CD4-positive, alpha-beta memory T cell (primary cell): ENCODE data around the gene INSYN1. TPM values are rescaled to one million over a fixed set of nuclear protein-coding genes. Genes with fewer than 3 reads are reported as not detected.

Source experiments
- CTCF ChIA-PET: fragments of 350-600 bp; sonication (Branson Sonifier 250); formaldehyde crosslinking; loops from one replicate; lab custom pipeline; 2021; ENCODE audit warnings: inconsistent platforms; ENCODE audit not compliant: partially characterized antibody; lab: Charles Lee
- POLR2A ChIA-PET: fragments of 350-600 bp; sonication (Branson Sonifier 250); formaldehyde crosslinking; loops from one replicate; lab custom pipeline; 2021; ENCODE audit not compliant: partially characterized antibody; lab: Charles Lee
- DNase-seq, 5 donors: peaks; one replicate each; pipeline versions ENCODE4 v3.0.0 to v3.0.0-alpha.2; 2020 to 2022; ENCODE audit warnings: mixed read lengths in 1 of 5
- H3K27ac ChIP-seq: one replicate; pipeline ENCODE4 v1.7.0; 2013; ENCODE audit warnings: low read depth, low read length
- H3K27me3 ChIP-seq: 2 replicates; pipeline ENCODE4 v1.7.0; 2013; ENCODE audit warnings: mild to moderate bottlenecking, low read length, moderate library complexity; ENCODE audit not compliant: insufficient read depth
- H3K36me3 ChIP-seq: 2 replicates; pipeline ENCODE4 v1.7.0; 2013; ENCODE audit warnings: mild to moderate bottlenecking, low read length, moderate library complexity; ENCODE audit not compliant: insufficient read depth
- H3K4me1 ChIP-seq: 2 replicates; pipeline ENCODE4 v1.7.0; 2013; ENCODE audit warnings: mild to moderate bottlenecking, low read length, moderate library complexity; ENCODE audit not compliant: insufficient read depth
- H3K4me3 ChIP-seq, 2 donors: one replicate each; pipeline ENCODE4 v1.7.0; 2013; ENCODE audit warnings: low read length in 2 of 2, mild to moderate bottlenecking in 1 of 2
- H3K9me3 ChIP-seq, 2 donors: one replicate each; pipeline ENCODE4 v1.7.0; 2013; ENCODE audit warnings: low read length in 2 of 2, control low read depth in 1 of 2; ENCODE audit not compliant: control insufficient read depth in 1 of 2
- H3K27ac Mint-ChIP-seq, 7 donors: one replicate each; pipeline ENCODE4 v1.8.0; 2020 to 2021; ENCODE audit warnings: mixed read lengths in 7 of 7, mild to moderate bottlenecking in 6 of 7, inconsistent platforms in 3 of 7, moderate library complexity in 3 of 7
- H3K27me3 Mint-ChIP-seq, 2 donors: one replicate each; pipeline ENCODE4 v1.8.0; 2020 to 2021; ENCODE audit warnings: mixed read lengths in 2 of 2
- H3K36me3 Mint-ChIP-seq, 2 donors: one replicate each; pipeline ENCODE4 v1.8.0; 2020 to 2021; ENCODE audit warnings: mixed read lengths in 2 of 2, inconsistent platforms in 1 of 2, mild to moderate bottlenecking in 1 of 2
- H3K4me1 Mint-ChIP-seq, 4 donors: one replicate each; pipeline ENCODE4 v1.8.0; 2020 to 2021; ENCODE audit warnings: mixed read lengths in 4 of 4, mild to moderate bottlenecking in 1 of 4
- H3K4me3 Mint-ChIP-seq, 8 donors: one replicate each; pipeline ENCODE4 v1.8.0; 2020 to 2021; ENCODE audit warnings: mixed read lengths in 8 of 8, mild to moderate bottlenecking in 7 of 8, moderate library complexity in 6 of 8, inconsistent platforms in 3 of 8
- H3K9me3 Mint-ChIP-seq, 8 donors: one replicate each; pipeline ENCODE4 v1.8.0; 2020 to 2021; ENCODE audit warnings: mixed read lengths in 8 of 8, mild to moderate bottlenecking in 5 of 8, inconsistent platforms in 3 of 8, moderate library complexity in 1 of 8
- intact Hi-C: fragments of 100-400 bp; cut with micrococcal nuclease; formaldehyde crosslinking; loops from one replicate; pipeline ENCODE4 v1.15.1; 2023
- polyA plus RNA-seq, 2 donors: library from polyadenylated mRNA; unstranded; fragments of 300-500 nt; fragmentation: Illumina TruSeq; gene quantifications; one replicate each; pipeline ENCODE4 v1.2.3, GENCODE V29; 2021
- total RNA-seq, 2 experiments: library from RNA; stranded (reverse); gene quantifications; one replicate each; pipeline ENCODE4 v1.2.3, GENCODE V29; 2021

The INSYN1 gene
- total and polyA plus RNA-seq, 4 experiments from 2014 or later: not detected

DNA sequence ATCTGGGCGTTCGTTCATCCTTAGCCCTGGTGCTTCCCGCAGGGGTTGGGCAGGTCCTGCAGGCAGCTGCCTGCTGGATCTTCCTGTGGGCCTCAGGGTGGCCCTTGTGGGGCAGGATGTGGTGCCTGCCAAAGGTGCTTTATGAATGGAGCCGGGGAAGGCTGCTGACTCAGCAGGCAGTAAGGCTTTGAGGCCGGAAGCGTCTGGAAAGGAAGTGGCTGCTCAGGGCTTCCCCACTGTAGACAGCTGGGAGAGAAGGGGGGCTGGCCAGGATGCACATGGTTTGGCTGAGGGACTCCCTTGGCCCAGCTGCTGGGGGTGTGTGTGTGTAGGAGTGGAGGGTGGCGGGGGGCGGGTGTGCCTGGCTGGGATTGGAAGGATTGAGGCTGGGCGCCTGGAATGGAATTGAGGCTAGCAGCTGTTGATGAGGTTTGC is 56.1 kb downstream of the INSYN1 start:
- H3K27me3 Mint-ChIP-seq: peaks cover 22 to 43% of the 10 kb centered on the region in 2 donors
- no peak overlapping the region for H3K4me3 ChIP-seq
- peaks cover 0 to 2% (median 0%) of the 10 kb centered on the region in 8 donors for H3K9me3 Mint-ChIP-seq
- H3K36me3 Mint-ChIP-seq: no peaks in the 10 kb centered on the region
- no peaks in the 10 kb centered on the region for H3K36me3 ChIP-seq
- DNase-seq: peak; percentile 74 to 91 (median 78)
- no peak overlapping the region for H3K27ac ChIP-seq
- POLR2A ChIA-PET: interaction anchor here (1.2 to 1.5 kb wide), 4 partner anchors 12 to 63 kb away, joined by 3 to 6 read pairs (median 4); no protein-coding TSS in a partner anchor
- peaks cover 20 to 35% (median 21%) of the 10 kb centered on the region in 4 donors for H3K4me1 Mint-ChIP-seq
- H3K27ac Mint-ChIP-seq: peak overlapping the region in 6 of 7 donors; percentile 13 to 93 (median 58)
- H3K4me3 Mint-ChIP-seq: peak overlapping the region; percentile 18 to 77 (median 49)
- CTCF ChIA-PET: interaction anchor here (1.0 to 12.5 kb wide), 4 partner anchors 10 to 62 kb away, joined by 3 to 367 read pairs (median 48); partner anchors contain the start of genes CD276 and NPTN
- H3K9me3 ChIP-seq: no peaks in the 10 kb centered on the region
- intact Hi-C loops: no loop called here
- peaks cover 24% of the 10 kb centered on the region for H3K4me1 ChIP-seq
- H3K27me3 ChIP-seq: no peaks in the 10 kb centered on the region

DNA sequence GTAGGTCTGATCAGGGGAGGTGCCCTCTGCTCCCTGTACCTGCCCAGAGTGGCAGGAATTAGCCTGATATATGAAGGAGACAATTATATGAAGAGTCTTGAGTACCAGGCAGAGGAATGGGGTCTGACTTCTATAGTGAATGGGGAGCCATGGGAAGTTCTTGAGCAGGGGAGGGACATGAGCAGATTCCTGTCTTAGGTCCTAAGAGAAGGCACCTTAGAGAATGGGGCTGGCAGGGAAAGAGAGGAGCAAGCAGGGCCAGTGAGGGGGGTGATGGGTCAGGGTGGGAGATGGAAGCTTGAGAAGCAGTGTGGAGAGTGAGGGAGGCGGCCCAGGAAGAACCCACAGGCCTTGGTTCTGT is 56.5 kb downstream of the INSYN1 start:
- H3K9me3 Mint-ChIP-seq: peaks cover 0 to 2% (median 0%) of the 10 kb centered on the region in 8 donors
- DNase-seq: no peak
- no peak overlapping the region for H3K4me3 ChIP-seq
- H3K27ac ChIP-seq: no peak overlapping the region
- ChIA-PET CTCF (interaction anchor here (1.0 to 12.5 kb wide), 4 partner anchors 11 to 62 kb away, joined by 3 to 367 read pairs (median 48); partner anchors contain the start of genes CD276 and NPTN), POLR2A (interaction anchor here (1.2 to 1.5 kb wide), 3 partner anchors 12 to 63 kb away, joined by 3 to 5 read pairs (median 4); no protein-coding TSS in a partner anchor)
- H3K9me3 ChIP-seq: no peaks in the 10 kb centered on the region
- peak overlapping the region in 6 of 7 donors; percentile 21 to 93 (median 72) for H3K27ac Mint-ChIP-seq
- peaks cover 20 to 35% (median 21%) of the 10 kb centered on the region in 4 donors for H3K4me1 Mint-ChIP-seq
- no peaks in the 10 kb centered on the region for H3K27me3 ChIP-seq
- H3K4me1 ChIP-seq: peaks cover 24% of the 10 kb centered on the region
- H3K36me3 ChIP-seq: no peaks in the 10 kb centered on the region
- peaks cover 22 to 43% of the 10 kb centered on the region in 2 donors for H3K27me3 Mint-ChIP-seq
- no peaks in the 10 kb centered on the region for H3K36me3 Mint-ChIP-seq
- peak overlapping the region; percentile 28 to 77 (median 54) for H3K4me3 Mint-ChIP-seq
- intact Hi-C loops: no loop called here

DNA sequence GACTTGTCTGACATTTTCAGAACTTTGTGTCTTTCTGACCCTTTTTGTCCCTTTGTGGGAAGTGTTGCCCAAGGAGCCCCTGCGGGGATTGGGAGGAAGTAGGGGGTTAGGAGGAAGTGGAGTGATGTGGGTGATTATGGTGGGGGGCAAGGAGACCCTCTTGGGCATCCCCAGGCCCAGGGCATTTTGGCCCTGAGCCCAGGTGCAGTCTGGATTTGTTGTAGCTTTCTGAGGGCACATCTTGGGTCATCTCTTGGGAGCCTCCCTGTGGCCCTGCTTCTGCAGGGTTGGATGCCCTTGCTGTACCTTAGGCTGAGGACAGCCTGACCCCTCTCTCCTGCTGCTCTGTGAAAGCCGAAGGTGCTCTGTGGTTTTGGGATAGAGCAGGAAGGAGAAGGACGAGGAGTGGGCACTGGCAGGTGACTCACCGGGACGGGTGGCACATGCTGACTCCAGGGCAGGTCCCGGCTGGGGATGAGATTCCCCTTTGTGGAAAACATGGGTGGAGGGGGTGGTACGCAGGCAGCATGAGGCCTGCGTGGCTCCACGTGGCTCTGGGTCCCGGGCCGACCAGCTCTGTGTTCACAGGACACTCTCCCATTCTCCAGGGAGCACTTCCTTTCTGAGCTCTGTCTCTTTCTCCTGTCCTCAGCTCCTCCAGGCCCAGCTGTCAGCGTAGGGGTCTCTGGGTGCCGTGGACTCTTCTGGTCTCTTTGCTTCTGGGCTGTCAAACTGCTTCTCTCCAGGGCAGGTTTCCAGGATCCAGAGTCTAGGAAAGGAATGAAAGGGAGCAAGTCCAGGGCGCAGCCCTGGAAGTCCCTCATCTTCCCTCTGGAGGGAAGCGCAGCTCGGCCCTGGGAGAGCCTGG is 57.1 kb downstream of the INSYN1 start:
- H3K36me3 Mint-ChIP-seq: no peaks in the 10 kb centered on the region
- peaks cover 22 to 43% of the 10 kb centered on the region in 2 donors for H3K27me3 Mint-ChIP-seq

DNA sequence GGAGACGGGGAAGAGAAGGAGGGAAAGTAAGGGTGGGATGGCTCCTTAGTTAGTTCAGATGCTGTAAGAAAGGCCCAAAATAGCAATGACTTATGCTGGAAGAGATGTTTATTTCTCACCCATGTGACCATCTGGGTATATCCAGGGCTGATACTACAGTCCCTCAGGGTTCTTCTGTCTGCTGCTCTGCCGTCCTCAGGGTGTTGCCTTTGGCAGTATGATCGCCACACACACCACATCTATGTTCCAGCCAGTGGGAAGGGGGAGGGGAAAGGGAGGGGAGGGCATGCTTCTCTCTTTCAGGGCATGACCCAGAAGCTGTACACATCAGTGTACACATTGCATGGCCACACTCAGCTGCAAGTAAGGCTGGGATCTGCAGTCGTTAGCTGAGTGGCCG is 58.7 kb downstream of the INSYN1 start:
- H3K4me3 ChIP-seq: no peak overlapping the region
- Mint-ChIP-seq H3K27me3 (peaks cover 17 to 36% of the 10 kb centered on the region in 2 donors), H3K9me3 (no peaks in the 10 kb centered on the region), H3K27ac (no peak overlapping the region), H3K4me1 (peaks cover 18 to 30% (median 20%) of the 10 kb centered on the region in 4 donors), H3K4me3 (peak overlapping the region in 1 of 8 donors; percentile 8), H3K36me3 (no peaks in the 10 kb centered on the region)
- POLR2A ChIA-PET: no interaction called here
- H3K27me3 ChIP-seq: no peaks in the 10 kb centered on the region
- H3K9me3 ChIP-seq: no peaks in the 10 kb centered on the region
- H3K36me3 ChIP-seq: no peaks in the 10 kb centered on the region
- no peak overlapping the region for H3K27ac ChIP-seq
- intact Hi-C loops: no loop called here
- H3K4me1 ChIP-seq: peaks cover 24% of the 10 kb centered on the region
- no peak for DNase-seq
- CTCF ChIA-PET: interaction anchor here (1.0 to 12.5 kb wide), 4 partner anchors 9 to 58 kb away, joined by 3 to 367 read pairs (median 4); partner anchors contain the start of gene CD276

More for the DNA sequence above, 57.1 kb downstream of the INSYN1 start:
- POLR2A ChIA-PET: interaction anchor here (1.2 to 1.5 kb wide), 3 partner anchors 11 to 62 kb away, joined by 3 to 5 read pairs (median 4); no protein-coding TSS in a partner anchor
- Histone ChIP-seq H3K4me1 (peaks cover 24% of the 10 kb centered on the region), H3K36me3 (no peaks in the 10 kb centered on the region), H3K4me3 (no peak overlapping the region), H3K9me3 (no peaks in the 10 kb centered on the region), H3K27ac (no peak overlapping the region), H3K27me3 (no peaks in the 10 kb centered on the region)
- CTCF ChIA-PET: interaction anchor here (1.0 to 12.5 kb wide), 4 partner anchors 9 to 61 kb away, joined by 3 to 367 read pairs (median 32); partner anchors contain the start of genes CD276 and NPTN
- intact Hi-C loops: no loop called here
- H3K27ac Mint-ChIP-seq: peak overlapping the region in 3 of 7 donors; percentile 16 to 85 (median 19)
- peaks cover 0 to under 1% (median 0%) of the 10 kb centered on the region in 8 donors for H3K9me3 Mint-ChIP-seq
- peaks cover 20 to 35% (median 21%) of the 10 kb centered on the region in 4 donors for H3K4me1 Mint-ChIP-seq
- no peak overlapping the region for H3K4me3 Mint-ChIP-seq
- no peak for DNase-seq

DNA sequence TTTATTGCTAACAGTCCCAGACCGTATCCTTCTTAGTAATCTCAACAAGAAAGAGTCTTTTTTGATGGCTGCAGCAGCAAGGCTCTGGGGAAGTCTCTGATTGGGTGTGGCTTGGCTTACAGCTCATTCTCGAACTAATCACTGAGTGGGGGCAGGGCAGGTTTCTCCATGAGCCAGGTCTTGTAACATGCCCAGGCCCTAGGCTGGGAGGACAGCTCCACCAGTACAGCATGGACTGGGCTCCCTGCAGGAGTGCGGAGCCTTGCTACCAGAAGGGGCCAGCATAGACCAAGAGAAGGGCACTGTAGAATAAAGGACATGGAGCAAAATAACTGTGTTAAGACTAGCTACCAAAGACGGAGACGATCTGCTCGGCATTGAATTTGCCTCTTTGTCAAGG is 61.8 kb downstream of the INSYN1 start:
- H3K4me1 Mint-ChIP-seq: peaks cover 3 to 10% (median 4%) of the 10 kb centered on the region in 4 donors
- no peak overlapping the region for H3K27ac ChIP-seq
- H3K4me3 Mint-ChIP-seq: no peak overlapping the region
- H3K9me3 Mint-ChIP-seq: no peaks in the 10 kb centered on the region
- H3K4me1 ChIP-seq: peaks cover 9% of the 10 kb centered on the region
- peaks cover 16% of the 10 kb centered on the region for H3K27me3 ChIP-seq
- intact Hi-C loops: no loop called here
- H3K36me3 Mint-ChIP-seq: no peaks in the 10 kb centered on the region
- ChIA-PET CTCF (interaction anchor here (0.8 to 2.4 kb wide), 5 partner anchors 8 to 55 kb away, joined by 4 to 20 read pairs (median 5); no protein-coding TSS in a partner anchor), POLR2A (no interaction called here)
- H3K36me3 ChIP-seq: no peaks in the 10 kb centered on the region
- no peaks in the 10 kb centered on the region for H3K9me3 ChIP-seq
- H3K27ac Mint-ChIP-seq: no peak overlapping the region
- no peak for DNase-seq
- peaks cover 18 to 40% of the 10 kb centered on the region in 2 donors for H3K27me3 Mint-ChIP-seq
- no peak overlapping the region for H3K4me3 ChIP-seq

DNA sequence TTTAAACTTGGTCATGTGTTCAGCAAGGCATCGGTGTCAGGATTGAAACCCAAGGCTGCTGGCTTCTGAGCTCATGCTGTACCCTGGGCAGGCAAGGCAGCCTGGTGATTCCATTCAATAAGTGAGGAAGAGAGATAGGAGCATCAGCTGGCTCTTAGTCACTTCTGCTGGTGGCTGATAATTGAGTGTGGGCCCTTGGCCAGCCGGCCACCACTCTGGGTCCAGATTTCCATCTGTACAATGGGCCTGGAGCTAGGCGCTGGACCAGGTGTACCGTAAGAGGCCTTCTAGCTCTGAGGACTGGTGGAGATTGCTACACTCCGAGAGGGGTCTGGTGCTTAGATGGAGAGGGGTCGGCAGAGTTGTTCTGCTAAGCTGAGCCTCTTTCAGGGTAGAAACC is 64.7 kb downstream of the INSYN1 start:
- Mint-ChIP-seq H3K27ac (no peak overlapping the region), H3K4me1 (peaks cover 2 to 16% (median 9%) of the 10 kb centered on the region in 4 donors), H3K36me3 (no peaks in the 10 kb centered on the region), H3K4me3 (no peak overlapping the region), H3K27me3 (peaks cover 16 to 46% of the 10 kb centered on the region in 2 donors), H3K9me3 (no peaks in the 10 kb centered on the region)
- no peak for DNase-seq
- Histone ChIP-seq H3K36me3 (no peaks in the 10 kb centered on the region), H3K9me3 (no peaks in the 10 kb centered on the region), H3K27ac (no peak overlapping the region), H3K4me1 (peaks cover 13% of the 10 kb centered on the region), H3K27me3 (peaks cover 25% of the 10 kb centered on the region), H3K4me3 (no peak overlapping the region)
- intact Hi-C loops: no loop called here
- ChIA-PET POLR2A (no interaction called here), CTCF (interaction anchor here (0.9 to 14.6 kb wide), 3 partner anchors 11 to 19 kb away, joined by 3 to 367 read pairs (median 4); no protein-coding TSS in a partner anchor)
